HFFc6 (cell line): ENCODE data around the gene DIP2B. TPM values are rescaled to one million over a fixed set of nuclear protein-coding genes. Genes with fewer than 3 reads are reported as not detected.

Source experiments
- DNase-seq: peaks from one replicate; pipeline ENCODE4 v3.0.0-alpha.2; 2018
- H3K27ac Mint-ChIP-seq: 2 replicates; pipeline ENCODE4 v1.8.0; 2020; ENCODE audit warnings: mild to moderate bottlenecking, mixed read lengths
- H3K27me3 Mint-ChIP-seq: 2 replicates; pipeline ENCODE4 v1.8.0; 2021; ENCODE audit warnings: mild to moderate bottlenecking, moderate library complexity, mixed read lengths; ENCODE audit not compliant: insufficient read depth
- H3K36me3 Mint-ChIP-seq: 2 replicates; pipeline ENCODE4 v1.8.0; 2021; ENCODE audit warnings: low read depth, mixed read lengths
- H3K4me1 Mint-ChIP-seq: 2 replicates; pipeline ENCODE4 v1.8.0; 2020; ENCODE audit warnings: low read depth, mixed read lengths
- H3K4me3 Mint-ChIP-seq: 2 replicates; pipeline ENCODE4 v1.8.0; 2020; ENCODE audit warnings: mild to moderate bottlenecking, moderate library complexity, mixed read lengths
- H3K9me3 Mint-ChIP-seq: 2 replicates; pipeline ENCODE4 v1.8.0; 2020; ENCODE audit warnings: mild to moderate bottlenecking, mixed read lengths
- total RNA-seq, 6 experiments: library from RNA; stranded (reverse); fragmentation: NEBNext Ultra II Directional; extraction: Animal tissue kit (Norgen Biotek cat#: 25700); gene quantifications; 2 replicates in 1 of 6; 3 replicates in 5 of 6; pipeline ENCODE4 v1.2.3, GENCODE V29; 2021
- TF ChIP-seq, protein P1 (sequence below): fragments of 200-600 bp; sonication (generic); IDR thresholded peaks from 2 replicates; pipeline ENCODE4 v1.5.0; 2021; ENCODE audit warnings: antibody characterized with exemption, mild to moderate bottlenecking

Gene DIP2B
- total RNA-seq, 6 experiments from 2014 or later = 17.4 to 24.7 (median 20.6) TPM

DNA sequence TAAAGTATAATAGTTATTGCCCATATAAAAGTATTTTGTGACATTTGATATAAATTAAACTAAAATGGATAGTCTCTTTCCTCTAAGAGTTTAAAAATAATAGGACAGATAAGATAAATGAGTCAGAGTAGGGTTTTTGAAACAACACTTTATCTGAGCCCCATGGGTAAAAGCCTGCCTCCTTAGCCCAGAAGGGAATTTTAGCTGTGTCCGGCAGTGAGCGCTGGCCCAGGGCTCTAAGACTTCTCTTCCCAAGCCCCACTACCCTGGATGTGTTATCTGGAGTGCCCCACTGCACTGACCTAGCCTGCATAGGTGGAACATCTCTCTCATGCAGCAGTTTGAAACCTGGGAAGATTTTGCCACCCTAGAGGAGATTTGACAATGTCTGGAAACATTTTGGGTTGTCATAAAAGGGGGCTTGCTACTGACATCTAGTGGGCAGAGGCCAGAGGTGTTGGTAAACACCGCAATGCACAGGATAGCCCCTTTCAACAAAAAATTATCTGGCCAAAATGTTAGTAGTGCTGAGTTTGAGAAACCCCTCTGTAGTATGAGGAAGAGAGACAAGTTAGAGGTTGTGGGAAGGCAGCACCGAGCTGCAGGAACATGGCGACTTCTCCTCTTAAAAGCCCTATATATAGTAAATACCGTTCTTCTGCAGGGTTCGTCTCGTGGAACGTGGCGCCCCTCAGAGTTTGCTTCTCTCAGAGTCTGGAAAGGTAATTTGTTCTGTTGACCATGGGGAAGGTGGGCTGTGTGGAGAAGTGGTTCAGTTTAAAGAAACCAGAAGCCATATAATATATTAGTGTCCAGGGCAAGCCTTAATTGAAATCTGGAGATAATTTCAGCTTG is 229.9 kb downstream of the DIP2B start:
- Mint-ChIP-seq H3K4me1 (peaks cover 34% of the 10 kb centered on the region), H3K4me3 (no peak overlapping the region), H3K27me3 (peaks cover 4% of the 10 kb centered on the region; the same call in 1 of the 2 replicates), H3K27ac (peak overlapping the region; percentile 38; the same call in 1 of the 2 replicates), H3K36me3 (peaks cover 20% of the 10 kb centered on the region), H3K9me3 (no peaks in the 10 kb centered on the region)
- DNase-seq = peak; percentile 7
- TF ChIP-seq, protein P1, sequence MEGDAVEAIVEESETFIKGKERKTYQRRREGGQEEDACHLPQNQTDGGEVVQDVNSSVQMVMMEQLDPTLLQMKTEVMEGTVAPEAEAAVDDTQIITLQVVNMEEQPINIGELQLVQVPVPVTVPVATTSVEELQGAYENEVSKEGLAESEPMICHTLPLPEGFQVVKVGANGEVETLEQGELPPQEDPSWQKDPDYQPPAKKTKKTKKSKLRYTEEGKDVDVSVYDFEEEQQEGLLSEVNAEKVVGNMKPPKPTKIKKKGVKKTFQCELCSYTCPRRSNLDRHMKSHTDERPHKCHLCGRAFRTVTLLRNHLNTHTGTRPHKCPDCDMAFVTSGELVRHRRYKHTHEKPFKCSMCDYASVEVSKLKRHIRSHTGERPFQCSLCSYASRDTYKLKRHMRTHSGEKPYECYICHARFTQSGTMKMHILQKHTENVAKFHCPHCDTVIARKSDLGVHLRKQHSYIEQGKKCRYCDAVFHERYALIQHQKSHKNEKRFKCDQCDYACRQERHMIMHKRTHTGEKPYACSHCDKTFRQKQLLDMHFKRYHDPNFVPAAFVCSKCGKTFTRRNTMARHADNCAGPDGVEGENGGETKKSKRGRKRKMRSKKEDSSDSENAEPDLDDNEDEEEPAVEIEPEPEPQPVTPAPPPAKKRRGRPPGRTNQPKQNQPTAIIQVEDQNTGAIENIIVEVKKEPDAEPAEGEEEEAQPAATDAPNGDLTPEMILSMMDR = peak; percentile 78

DNA sequence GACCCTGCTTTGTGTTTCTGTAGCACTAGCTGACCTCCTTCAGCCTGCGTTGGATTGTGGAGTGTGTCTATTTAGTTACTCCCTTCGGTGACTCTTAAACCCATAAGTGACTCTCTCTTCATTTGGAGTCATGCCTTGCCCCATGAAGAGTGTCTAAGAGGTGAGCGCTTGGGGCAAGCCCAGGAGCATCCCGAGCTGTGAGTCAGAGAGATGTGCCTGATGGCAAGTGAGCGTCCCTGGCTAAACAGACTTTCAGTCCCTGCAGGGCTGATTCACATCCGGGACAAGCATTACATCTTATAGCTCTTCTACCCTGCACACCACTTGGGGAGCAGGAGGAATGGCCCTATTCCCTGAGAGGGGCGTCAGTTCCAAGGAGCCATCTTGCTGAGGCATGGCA is 234.8 kb downstream of the DIP2B start:
- DNase-seq = no peak
- Mint-ChIP-seq H3K36me3 (peaks cover 40% of the 10 kb centered on the region), H3K9me3 (no peaks in the 10 kb centered on the region), H3K4me1 (peaks cover 18% of the 10 kb centered on the region), H3K27ac (no peak overlapping the region), H3K27me3 (no peaks in the 10 kb centered on the region), H3K4me3 (no peak overlapping the region)
- TF ChIP-seq, protein P1 = no peak

DNA sequence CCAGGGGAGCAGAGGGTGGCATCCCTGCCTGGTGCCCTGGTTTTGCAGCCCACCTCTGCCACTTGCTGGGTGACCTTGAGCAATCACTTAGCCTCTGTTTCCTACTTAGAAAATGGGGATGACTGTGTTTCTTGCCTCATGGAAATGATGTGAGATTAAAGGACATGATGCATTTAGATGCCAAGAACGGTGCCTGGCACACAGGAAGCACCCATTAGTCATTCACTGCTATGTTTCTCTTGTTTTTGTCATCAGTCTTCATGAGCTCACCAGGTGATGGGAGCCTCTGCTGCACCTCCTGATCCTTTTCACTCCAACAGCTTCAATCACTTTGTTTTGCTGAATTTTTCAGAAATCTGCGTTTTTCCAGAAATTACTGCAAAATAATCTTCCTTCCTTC is 235.5 kb downstream of the DIP2B start:
- peaks cover 40% of the 10 kb centered on the region for H3K36me3 Mint-ChIP-seq
- DNase-seq = no peak
- no peaks in the 10 kb centered on the region for H3K27me3 Mint-ChIP-seq
- H3K4me1 Mint-ChIP-seq = peaks cover 18% of the 10 kb centered on the region
- no peaks in the 10 kb centered on the region for H3K9me3 Mint-ChIP-seq
- H3K27ac Mint-ChIP-seq = peak overlapping the region; percentile 62
- TF ChIP-seq, protein P1 = no peak
- H3K4me3 Mint-ChIP-seq = no peak overlapping the region

DNA sequence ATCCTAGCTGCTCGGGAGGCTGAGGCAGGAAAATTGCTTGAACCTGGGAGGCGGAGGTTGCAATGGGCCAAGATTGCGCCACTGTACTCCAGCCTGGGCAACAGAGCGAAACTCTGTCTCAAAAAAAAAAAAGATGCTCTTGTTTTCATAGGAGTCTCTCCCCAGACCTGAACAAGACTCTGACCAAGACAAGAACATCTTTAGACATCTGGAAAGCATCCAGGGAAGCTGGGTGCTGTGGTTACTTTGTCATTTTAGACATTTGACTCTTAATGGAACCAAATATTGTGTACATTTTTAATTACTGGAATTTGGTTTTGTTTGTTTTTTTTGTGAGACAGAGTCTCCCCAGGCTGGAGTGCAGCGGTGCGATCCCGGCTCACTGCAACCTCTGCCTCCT is 238.0 kb downstream of the DIP2B start:
- no peak overlapping the region for H3K27ac Mint-ChIP-seq
- no peak for DNase-seq
- TF ChIP-seq, protein P1 = no peak
- no peaks in the 10 kb centered on the region for H3K9me3 Mint-ChIP-seq
- no peak overlapping the region for H3K4me3 Mint-ChIP-seq
- no peaks in the 10 kb centered on the region for H3K27me3 Mint-ChIP-seq
- H3K36me3 Mint-ChIP-seq = peaks cover 44% of the 10 kb centered on the region
- peaks cover 18% of the 10 kb centered on the region for H3K4me1 Mint-ChIP-seq

DNA sequence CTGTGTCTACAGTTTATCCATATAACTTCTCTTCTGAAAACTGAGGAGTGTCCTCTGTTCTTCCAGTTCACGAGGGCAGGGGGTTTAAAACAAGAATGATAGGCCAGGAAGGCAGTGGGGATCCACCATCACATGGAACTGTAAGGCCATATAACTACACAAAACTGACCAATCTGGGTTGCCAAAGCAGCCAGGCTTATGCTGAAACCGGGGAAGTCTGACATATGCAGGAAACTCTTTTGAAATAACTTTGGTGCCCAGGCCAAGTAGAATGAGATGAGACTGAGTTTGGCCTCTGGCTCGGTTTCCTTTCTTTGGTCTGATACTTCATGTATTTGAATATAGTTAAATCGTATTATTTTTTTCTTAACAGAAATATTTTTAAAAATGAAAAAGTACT is 241.1 kb downstream of the DIP2B start:
- Mint-ChIP-seq H3K27ac (no peak overlapping the region), H3K9me3 (no peaks in the 10 kb centered on the region), H3K4me1 (peaks cover 1% of the 10 kb centered on the region; the same call in 1 of the 2 replicates), H3K4me3 (no peak overlapping the region), H3K36me3 (peaks cover 33% of the 10 kb centered on the region), H3K27me3 (no peaks in the 10 kb centered on the region)
- no peak for DNase-seq
- TF ChIP-seq, protein P1 = no peak
